Activated T-cell treated with anti-CD3 and anti-CD28 coated beads, Interleukin-2, amount 50 U/mL, for 1 hour (primary cell): ENCODE measurements around the gene PCDHA11.
"Not testable (repeated sequence)": the region's sequence is repeated elsewhere in the genome, so short reads cannot be mapped to it uniquely, and the experiment has no call there.

ENCODE experiments used
- DNase-seq: peaks from one replicate; pipeline ENCODE4 v3.0.0-alpha.2; 2020

Gene PCDHA11

DNA sequence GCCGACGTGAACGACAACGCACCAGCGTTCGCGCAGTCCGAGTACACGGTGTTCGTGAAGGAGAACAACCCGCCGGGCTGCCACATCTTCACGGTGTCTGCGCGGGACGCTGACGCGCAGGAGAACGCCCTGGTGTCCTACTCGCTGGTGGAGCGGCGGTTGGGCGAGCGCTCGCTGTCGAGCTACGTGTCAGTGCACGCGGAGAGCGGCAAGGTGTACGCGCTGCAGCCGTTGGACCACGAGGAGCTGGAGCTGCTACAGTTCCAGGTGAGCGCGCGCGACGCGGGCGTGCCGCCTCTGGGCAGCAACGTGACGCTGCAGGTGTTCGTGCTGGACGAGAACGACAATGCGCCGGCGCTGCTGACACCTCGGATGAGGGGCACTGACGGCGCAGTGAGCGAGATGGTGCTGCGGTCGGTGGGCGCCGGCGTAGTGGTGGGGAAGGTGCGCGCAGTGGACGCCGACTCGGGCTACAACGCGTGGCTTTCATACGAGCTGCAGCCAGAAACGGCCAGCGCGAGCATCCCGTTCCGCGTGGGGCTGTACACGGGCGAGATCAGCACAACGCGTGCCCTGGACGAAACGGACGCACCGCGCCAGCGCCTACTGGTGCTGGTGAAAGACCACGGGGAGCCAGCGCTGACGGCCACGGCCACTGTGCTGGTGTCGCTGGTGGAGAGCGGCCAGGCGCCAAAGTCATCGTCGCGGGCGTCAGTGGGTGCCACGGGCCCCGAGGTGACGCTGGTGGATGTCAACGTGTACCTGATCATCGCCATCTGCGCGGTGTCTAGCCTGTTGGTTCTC is 18.7 kb upstream of the PCDHA11 start:
- DNase-seq, result not testable (repeated sequence)

DNA sequence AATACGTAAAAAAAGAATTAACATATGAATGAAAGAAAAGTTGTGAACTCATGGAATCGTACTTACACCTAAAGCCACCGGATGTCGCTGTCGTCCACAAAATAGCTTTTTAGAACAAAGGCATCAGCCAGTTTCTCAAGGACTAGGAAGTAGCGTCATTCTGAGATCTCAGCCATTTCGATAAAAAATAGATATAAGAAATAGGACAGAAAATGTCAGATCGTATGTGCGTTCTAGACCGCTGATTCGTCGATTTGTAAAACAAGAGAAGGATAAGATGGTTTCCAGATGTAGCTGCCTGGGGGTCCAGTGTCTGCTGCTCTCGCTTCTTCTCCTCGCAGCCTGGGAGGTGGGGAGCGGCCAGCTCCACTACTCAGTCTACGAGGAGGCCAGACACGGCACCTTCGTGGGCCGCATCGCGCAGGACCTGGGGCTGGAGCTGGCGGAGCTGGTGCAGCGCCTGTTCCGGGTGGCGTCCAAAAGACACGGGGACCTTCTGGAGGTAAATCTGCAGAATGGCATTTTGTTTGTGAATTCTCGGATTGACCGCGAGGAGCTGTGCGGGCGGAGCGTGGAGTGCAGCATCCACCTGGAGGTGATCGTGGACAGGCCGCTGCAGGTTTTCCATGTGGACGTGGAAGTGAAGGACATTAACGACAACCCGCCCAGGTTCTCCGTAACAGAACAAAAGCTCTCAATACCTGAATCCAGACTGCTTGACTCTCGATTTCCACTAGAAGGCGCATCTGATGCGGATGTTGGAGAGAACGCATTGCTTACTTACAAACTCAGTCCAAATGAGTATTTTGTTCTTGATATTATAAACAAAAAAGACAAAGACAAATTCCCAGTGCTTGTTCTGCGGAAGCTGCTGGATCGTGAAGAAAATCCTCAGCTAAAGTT is 12.7 kb upstream of the PCDHA11 start, which contains the start of gene PCDHA10:
TSS of gene PCDHA10 (plus strand) at position 126 of the 903 bp plus-strand sequence. CDS start at position 278, 152 bp downstream.
- no peak for DNase-seq

DNA sequence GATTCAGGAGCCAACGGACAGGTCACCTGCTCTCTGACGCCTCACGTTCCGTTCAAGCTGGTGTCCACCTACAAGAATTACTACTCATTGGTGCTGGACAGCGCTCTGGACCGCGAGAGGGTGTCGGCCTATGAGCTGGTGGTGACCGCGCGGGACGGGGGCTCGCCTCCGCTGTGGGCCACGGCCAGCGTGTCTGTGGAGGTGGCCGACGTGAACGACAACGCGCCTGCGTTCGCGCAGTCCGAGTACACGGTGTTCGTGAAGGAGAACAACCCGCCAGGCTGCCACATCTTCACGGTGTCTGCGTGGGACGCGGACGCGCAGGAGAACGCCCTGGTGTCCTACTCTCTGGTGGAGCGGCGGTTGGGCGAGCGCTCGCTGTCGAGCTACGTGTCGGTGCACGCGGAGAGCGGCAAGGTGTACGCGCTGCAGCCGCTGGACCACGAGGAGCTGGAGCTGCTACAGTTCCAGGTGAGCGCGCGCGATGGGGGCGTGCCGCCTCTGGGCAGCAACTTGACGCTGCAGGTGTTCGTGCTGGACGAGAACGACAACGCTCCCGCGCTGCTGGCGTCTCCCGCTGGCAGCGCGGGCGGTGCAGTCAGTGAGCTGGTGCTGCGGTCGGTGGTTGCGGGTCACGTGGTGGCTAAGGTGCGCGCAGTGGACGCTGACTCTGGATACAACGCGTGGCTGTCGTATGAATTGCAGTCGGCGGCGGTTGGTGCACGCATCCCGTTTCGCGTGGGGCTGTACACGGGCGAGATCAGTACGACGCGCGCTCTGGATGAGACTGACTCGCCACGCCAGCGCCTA is 11.4 kb upstream of the PCDHA11 start:
- DNase-seq, result no peak

DNA sequence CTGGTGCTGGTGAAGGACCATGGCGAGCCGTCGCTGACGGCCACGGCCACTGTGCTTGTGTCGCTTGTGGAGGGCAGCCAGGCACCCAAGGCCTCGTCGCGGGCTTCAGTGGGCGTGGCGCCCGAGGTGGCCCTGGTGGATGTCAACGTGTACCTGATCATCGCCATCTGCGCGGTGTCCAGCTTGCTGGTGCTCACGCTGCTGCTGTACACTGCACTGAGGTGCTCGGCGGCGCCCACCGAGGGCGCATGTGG is 10.8 kb upstream of the PCDHA11 start:
- DNase-seq, result no peak

DNA sequence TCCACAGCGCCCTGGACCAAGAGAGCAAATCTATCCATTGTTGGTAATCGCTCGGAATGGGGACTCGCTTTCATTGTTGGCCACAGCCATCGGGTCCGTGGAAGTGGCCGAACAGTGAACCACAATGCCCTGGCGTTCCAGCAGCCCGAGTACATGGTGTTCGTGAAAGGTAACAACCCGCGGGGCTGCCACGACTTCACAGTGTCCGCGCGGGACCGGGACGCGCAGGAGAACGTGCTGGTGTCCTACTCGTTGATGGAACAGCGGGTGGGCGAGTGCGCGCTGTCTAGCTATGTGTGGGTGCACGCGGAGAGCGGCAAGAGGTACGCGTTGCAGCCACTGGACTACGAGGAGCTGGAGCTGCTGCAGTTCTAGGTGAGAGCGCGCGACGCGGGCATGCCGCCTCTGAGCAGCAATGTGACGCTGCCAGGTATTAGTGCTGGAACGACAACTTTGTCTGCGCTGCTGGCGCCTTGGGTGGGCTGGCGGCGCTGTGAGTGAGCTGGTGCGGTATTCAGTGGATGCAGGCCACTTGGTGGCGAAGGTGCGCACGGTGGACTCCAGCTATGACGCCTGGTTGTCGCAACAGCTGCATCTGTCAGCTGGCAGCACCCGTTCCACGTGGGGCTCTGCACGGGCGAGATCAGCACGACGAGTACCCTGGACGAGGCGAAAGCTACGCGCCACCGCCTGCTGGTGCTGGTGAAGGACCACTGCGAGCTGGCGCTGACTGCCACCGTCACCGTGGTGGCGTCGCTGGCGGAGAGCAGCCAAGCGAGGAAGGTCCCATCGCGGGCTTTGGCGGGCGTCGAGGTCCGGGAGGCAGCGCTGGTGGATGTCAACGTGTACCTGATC is 6.1 kb upstream of the PCDHA11 start:
- DNase-seq, result no peak

DNA sequence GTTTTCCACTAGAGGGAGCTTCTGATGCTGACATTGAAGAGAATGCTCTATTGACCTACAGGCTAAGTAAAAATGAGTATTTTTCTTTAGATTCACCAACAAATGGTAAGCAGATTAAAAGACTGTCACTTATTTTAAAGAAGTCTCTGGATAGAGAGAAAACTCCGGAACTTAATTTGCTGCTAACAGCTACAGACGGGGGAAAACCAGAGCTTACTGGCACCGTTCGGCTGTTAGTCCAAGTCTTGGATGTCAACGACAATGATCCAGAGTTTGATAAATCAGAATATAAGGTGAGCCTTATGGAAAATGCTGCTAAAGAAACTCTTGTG is 764 bp downstream of the PCDHA11 start:
- DNase-seq, result no peak

DNA sequence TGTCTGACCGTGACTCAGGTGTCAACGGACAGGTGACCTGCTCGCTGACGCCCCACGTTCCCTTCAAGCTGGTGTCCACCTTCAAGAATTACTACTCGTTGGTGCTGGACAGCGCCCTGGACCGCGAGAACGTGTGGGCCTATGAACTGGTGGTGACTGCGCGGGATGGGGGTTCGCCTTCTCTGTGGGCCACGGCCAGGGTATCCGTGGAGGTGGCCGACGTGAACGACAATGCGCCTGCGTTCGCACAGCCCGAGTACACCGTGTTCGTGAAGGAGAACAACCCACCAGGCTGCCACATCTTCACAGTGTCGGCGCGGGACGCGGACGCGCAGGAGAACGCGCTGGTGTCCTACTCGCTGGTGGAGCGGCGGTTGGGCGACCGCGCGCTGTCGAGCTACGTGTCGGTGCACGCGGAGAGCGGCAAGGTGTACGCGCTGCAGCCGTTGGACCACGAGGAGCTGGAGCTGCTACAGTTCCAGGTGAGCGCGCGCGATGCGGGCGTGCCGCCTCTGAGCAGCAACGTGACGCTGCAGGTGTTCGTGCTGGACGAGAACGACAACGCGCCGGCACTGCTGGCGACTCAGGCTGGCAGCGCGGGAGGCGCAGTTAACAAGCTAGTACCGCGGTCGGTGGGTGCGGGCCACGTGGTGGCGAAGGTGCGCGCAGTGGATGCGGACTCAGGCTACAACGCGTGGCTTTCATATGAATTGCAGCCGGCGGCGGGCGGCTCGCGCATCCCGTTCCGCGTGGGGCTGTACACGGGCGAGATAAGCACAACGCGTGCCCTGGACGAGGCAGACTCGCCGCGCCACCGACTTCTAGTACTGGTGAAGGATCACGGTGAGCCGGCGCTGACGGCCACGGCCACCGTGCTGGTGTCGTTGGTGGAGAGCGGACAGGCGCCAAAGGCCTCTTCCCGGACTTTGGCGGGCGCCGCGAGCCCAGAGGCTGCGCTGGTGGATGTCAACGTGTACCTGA is 1.8 kb downstream of the PCDHA11 start:
- no peak for DNase-seq

DNA sequence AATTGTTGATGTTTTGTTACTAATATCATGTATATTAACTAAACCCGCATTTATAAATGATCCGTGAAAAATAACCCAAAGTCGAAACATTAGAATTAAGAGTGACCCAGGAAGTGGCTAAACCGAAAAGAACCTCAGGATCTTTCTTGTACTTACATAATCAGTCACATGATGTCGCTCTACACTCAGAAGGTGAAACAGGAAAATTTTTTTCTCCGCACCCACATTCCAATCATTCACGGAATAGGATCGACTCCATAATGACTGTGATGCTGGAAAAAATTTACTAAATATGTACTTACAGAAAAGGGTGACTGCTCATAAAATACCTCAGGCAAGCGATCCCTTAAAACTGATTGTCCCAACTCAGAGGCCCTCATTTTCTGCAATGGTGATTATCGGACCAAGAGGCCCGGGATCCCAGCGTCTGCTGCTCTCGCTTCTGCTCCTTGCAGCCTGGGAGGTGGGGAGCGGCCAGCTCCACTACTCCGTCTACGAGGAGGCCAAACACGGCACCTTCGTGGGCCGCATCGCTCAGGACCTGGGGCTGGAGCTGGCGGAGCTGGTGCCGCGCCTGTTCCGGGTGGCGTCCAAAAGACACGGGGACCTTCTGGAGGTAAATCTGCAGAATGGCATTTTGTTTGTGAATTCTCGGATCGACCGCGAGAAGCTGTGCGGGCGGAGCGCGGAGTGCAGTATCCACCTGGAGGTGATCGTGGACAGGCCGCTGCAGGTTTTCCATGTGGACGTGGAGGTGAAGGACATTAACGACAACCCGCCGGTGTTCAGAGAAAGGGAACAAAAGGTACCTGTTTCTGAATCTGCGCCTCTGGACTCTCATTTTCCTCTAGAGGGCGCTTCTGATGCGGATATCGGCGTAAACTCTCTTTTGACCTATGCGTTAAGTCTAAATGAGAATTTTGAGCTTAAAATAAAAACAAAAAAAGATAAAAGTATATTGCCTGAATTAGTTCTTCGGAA is 6.6 kb downstream of the PCDHA11 start, which contains the start of gene PCDHA12:
TSS of gene PCDHA12 (plus strand) at position 224 of the 981 bp plus-strand sequence. CDS start at position 389, 165 bp downstream.
- DNase-seq, result no peak

DNA sequence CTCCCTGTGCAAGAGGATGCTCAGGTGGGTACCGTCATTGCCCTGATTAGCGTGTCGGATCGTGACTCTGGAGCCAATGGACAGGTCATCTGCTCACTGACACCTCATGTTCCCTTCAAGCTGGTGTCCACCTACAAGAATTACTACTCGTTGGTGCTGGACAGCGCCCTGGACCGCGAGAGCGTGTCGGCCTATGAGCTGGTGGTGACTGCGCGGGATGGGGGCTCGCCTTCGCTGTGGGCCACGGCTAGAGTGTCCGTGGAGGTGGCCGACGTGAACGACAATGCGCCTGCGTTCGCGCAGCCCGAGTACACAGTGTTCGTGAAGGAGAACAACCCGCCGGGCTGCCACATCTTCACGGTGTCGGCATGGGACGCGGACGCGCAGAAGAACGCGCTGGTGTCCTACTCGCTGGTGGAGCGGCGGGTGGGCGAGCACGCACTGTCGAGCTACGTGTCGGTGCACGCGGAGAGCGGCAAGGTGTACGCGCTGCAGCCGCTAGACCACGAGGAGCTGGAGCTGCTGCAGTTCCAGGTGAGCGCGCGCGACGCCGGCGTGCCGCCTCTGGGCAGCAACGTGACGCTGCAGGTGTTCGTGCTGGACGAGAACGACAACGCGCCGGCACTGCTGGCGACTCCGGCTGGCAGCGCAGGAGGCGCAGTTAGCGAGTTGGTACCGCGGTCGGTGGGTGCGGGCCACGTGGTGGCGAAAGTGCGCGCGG is 7.9 kb downstream of the PCDHA11 start:
- DNase-seq, result not testable (repeated sequence)

DNA sequence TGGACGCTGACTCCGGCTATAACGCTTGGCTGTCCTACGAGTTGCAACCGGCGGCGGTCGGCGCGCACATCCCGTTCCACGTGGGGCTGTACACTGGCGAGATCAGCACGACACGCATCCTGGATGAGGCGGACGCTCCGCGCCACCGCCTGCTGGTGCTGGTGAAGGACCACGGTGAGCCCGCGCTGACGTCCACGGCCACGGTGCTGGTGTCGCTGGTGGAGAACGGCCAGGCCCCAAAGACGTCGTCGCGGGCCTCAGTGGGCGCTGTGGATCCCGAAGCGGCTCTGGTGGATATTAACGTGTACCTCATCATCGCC is 8.5 kb downstream of the PCDHA11 start:
- DNase-seq, result no peak

DNA sequence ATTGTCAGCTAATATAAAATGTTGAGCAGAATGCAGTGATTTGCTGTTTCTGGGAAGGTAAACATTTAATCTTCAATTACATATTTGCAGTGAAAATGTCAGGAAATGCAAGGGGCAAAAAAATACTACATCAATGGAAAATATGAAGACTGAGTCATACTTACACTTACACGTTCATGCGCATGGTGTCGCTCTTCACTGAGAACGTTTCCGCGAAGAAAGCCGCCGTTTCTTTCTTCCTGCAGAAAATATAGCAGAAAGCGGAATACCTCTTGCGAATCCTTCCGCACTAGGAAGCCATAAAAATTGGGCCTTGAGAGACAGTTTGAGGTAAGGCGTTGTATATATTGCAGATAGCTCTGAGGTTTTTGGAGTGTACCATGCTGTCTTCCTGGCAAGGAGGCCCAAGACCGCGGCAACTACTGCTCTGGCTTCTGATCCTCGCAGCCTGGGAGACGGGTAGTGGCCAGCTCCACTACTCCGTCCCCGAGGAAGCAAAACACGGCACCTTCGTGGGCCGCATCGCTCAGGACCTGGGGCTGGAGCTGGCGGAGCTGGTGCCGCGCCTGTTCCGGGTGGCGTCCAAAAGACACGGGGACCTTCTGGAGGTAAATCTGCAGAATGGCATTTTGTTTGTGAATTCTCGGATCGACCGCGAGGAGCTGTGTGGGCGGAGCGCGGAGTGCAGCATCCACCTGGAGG is 13.3 kb downstream of the PCDHA11 start, which contains the start of gene PCDHA13:
TSS of gene PCDHA13 (plus strand) at position 236 of the 702 bp plus-strand sequence. CDS start at position 381, 145 bp downstream.
- DNase-seq, result no peak

DNA sequence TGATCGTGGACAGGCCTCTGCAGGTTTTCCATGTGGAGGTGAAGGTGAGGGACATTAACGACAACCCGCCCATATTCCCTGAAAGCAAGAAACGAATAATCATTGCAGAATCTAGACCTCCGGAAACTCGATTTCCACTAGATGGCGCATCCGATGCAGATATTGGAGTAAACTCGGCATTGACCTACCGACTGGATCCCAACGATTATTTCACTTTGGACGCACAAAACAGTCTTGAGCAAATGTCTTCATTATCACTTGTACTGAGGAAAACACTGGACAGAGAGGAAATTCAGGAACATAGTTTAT is 13.8 kb downstream of the PCDHA11 start:
- no peak for DNase-seq

DNA sequence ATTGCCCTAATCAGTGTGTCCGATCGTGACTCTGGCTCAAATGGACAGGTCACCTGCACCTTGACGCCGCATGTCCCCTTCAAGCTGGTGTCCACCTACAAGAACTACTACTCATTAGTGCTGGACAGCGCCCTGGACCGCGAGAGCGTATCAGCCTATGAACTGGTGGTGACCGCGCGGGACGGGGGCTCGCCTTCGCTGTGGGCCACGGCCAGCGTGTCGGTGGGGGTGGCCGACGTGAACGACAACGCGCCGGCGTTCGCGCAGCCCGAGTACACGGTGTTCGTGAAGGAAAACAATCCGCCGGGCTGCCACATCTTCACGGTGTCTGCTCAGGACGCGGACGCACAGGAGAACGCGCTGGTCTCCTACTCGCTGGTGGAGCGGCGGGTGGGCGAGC is 14.6 kb downstream of the PCDHA11 start:
- no peak for DNase-seq

DNA sequence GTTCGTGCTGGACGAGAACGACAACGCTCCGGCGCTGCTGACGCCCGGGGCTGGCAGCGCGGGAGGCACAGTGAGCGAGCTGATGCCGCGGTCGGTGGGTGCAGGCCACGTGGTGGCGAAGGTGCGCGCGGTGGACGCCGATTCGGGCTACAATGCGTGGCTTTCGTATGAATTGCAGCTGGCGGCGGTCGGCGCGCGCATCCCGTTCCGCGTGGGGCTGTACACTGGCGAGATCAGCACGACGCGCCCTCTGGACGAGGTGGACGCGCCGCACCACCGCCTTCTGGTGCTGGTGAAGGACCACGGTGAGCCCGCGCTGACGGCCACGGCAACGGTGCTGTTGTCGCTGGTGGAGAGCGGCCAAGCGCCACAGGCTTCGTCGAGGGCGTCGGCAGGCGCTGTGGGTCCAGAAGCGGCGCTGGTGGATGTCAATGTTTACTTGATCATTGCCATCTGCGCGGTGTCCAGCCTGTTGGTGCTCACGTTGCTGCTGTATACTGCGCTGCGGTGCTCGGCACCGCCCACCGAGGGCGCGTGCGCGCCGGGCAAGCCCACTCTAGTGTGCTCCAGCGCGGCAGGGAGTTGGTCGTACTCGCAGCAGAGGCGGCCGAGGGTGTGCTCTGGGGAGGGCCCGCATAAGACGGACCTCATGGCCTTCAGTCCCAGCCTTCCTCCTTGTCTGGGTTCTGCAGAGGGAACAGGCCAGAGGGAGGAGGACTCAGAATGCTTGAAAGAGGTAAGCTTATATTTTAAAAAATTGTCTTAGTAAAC is 15.4 kb downstream of the PCDHA11 start:
- no peak for DNase-seq

DNA sequence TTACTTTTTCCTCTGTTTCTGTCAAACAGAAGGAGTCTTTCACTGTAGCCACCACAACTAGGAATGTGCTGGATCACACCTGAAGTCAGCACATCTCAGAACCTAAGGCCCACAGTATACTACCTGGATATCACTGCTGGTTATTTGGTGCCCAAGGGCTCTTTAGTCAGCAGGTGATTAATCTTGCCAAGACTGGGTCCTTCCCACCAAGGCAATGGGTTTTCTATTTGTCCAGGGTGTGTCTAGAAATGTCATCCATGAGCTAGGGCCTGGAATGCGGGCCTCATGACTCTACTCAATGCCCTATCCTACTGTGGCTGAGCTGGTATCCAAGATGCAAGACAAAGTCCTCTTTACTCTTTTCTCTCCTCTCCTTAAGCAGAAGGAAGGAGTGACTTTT is 47.6 kb downstream of the PCDHA11 start:
- DNase-seq, result no peak
